ENCODE measurements around the gene ETV1. TPM values are rescaled to one million over a fixed set of nuclear protein-coding genes. Genes with fewer than 3 reads are reported as not detected.

Gene ETV1
- total RNA-seq (not detected), total RNA-seq (0 to 0.69 (median 0.11) reads per million in 172 experiments)
- polyA plus RNA-seq (2013, experiment 1 of 2), result 0.10 TPM
- polyA plus RNA-seq (2013, experiment 2 of 2), result 0.54 TPM

GRCh38 chr7:13989126-13989948, at the start of gene ETV1:
Gene ETV1, minus strand, starts transcription at chr7:13989666. Its CDS starts 614 bp downstream, at chr7:13989052.
- intact Hi-C loops (cut with DNase I, micrococcal nuclease), result no loop called here
- ATAC-seq (ENCODE audit: poor library complexity), result no peak
- peaks cover 34% of the 10 kb centered on the region for H3K4me1 ChIP-seq (ENCODE audit: insufficient read depth, low read length)
- H3K36me3 ChIP-seq (ENCODE audit: insufficient read depth, low read length), result no peaks in the 10 kb centered on the region
- no peak within 1 kb of the TSS for H3K27ac ChIP-seq (ENCODE audit: low read depth in 1 of 2, low read length in 2 of 2)
- H3K9me3 ChIP-seq (ENCODE audit: control insufficient read depth in 1 of 2, insufficient read depth in 1 of 2, low read length in 2 of 2), result peaks cover 0 to 4% of the 10 kb centered on the region in 2 experiments
- DNase-seq, result peak in 2 of 14 experiments; percentile 17 to 23
- peaks cover 30% of the 10 kb centered on the region for H3K27me3 Mint-ChIP-seq
- H3K4me3 Mint-ChIP-seq, result no peak within 1 kb of the TSS
- no peaks in the 10 kb centered on the region for H3K9me3 Mint-ChIP-seq
- no peaks in the 10 kb centered on the region for H3K36me3 Mint-ChIP-seq (ENCODE audit: low read depth)
- TF ChIP-seq CTCF (IDR thresholded peaks at IDR 0.05), result no peak
- peak within 1 kb of the TSS; percentile 56 for H3K4me3 ChIP-seq (ENCODE audit: low read length)
- H3K4me1 Mint-ChIP-seq (ENCODE audit: low read depth), result no peaks in the 10 kb centered on the region
- H3K27ac Mint-ChIP-seq, result no peak within 1 kb of the TSS
- peaks cover 23 to 32% of the 10 kb centered on the region in 2 experiments for H3K27me3 ChIP-seq (ENCODE audit: control insufficient read depth in 1 of 2, insufficient read depth in 2 of 2, low read length in 2 of 2)
- ChIA-PET POLR2A (no interaction called here), CTCF (interaction anchor here (0.7 to 0.8 kb wide), 2 partner anchors 9 to 10 kb away, joined by 3 read pairs; no protein-coding TSS in a partner anchor)

GRCh38 chr7:14024406-14024805, 34.9 kb upstream of the ETV1 start:
- Mint-ChIP-seq H3K4me3 (no peak overlapping the region), H3K36me3 (ENCODE audit: low read depth) (no peaks in the 10 kb centered on the region), H3K9me3 (no peaks in the 10 kb centered on the region), H3K27me3 (no peaks in the 10 kb centered on the region), H3K27ac (no peak overlapping the region), H3K4me1 (ENCODE audit: low read depth) (no peaks in the 10 kb centered on the region)
- no peaks in the 10 kb centered on the region for H3K36me3 ChIP-seq (ENCODE audit: insufficient read depth, low read length)
- DNase-seq (no peak), ATAC-seq (ENCODE audit: poor library complexity) (no peak)
- ChIA-PET POLR2A (no interaction called here), CTCF (no interaction called here)
- no peaks in the 10 kb centered on the region for H3K9me3 ChIP-seq (ENCODE audit: control insufficient read depth in 1 of 2, insufficient read depth in 1 of 2, low read length in 2 of 2)
- no peak overlapping the region for H3K4me3 ChIP-seq (ENCODE audit: low read length)
- no peaks in the 10 kb centered on the region for H3K4me1 ChIP-seq (ENCODE audit: insufficient read depth, low read length)
- no peaks in the 10 kb centered on the region for H3K27me3 ChIP-seq (ENCODE audit: control insufficient read depth in 1 of 2, insufficient read depth in 2 of 2, low read length in 2 of 2)
- intact Hi-C loops (cut with DNase I, micrococcal nuclease), result no loop called here
- no peak for TF ChIP-seq CTCF (IDR thresholded peaks at IDR 0.05)
- no peak overlapping the region for H3K27ac ChIP-seq (ENCODE audit: low read depth in 1 of 2, low read length in 2 of 2)

GRCh38 chr7:14023838-14024237, 34.4 kb upstream of the ETV1 start:
- H3K27ac ChIP-seq (ENCODE audit: low read depth in 1 of 2, low read length in 2 of 2), result no peak overlapping the region
- H3K27me3 ChIP-seq (ENCODE audit: control insufficient read depth in 1 of 2, insufficient read depth in 2 of 2, low read length in 2 of 2), result no peaks in the 10 kb centered on the region
- H3K36me3 Mint-ChIP-seq (ENCODE audit: low read depth), result no peaks in the 10 kb centered on the region
- POLR2A ChIA-PET, result no interaction called here
- DNase-seq (no peak), ATAC-seq (ENCODE audit: poor library complexity) (no peak)
- no peak overlapping the region for H3K4me3 Mint-ChIP-seq
- intact Hi-C loops (cut with DNase I, micrococcal nuclease), result no loop called here
- no peak for TF ChIP-seq CTCF (IDR thresholded peaks at IDR 0.05)
- no peaks in the 10 kb centered on the region for H3K9me3 ChIP-seq (ENCODE audit: control insufficient read depth in 1 of 2, insufficient read depth in 1 of 2, low read length in 2 of 2)
- H3K27me3 Mint-ChIP-seq, result no peaks in the 10 kb centered on the region
- CTCF ChIA-PET, result no interaction called here
- H3K4me1 ChIP-seq (ENCODE audit: insufficient read depth, low read length), result no peaks in the 10 kb centered on the region
- H3K27ac Mint-ChIP-seq, result no peak overlapping the region
- no peak overlapping the region for H3K4me3 ChIP-seq (ENCODE audit: low read length)
- no peaks in the 10 kb centered on the region for H3K9me3 Mint-ChIP-seq
- H3K4me1 Mint-ChIP-seq (ENCODE audit: low read depth), result no peaks in the 10 kb centered on the region
- H3K36me3 ChIP-seq (ENCODE audit: insufficient read depth, low read length), result no peaks in the 10 kb centered on the region
